HG02759 (cell line): Measurements from ENCODE around the gene RAB41.
"Not testable (repeated sequence)": the region's sequence is repeated elsewhere in the genome, so short reads cannot be mapped to it uniquely, and the experiment has no call there.

Source experiments
- ATAC-seq: cut with Tn5 transposase; IDR thresholded peaks from one replicate; pipeline ENCODE4 v1.9.1; 2021; ENCODE audit warnings: mild to moderate bottlenecking, moderate library complexity; ENCODE audit not compliant: unreplicated experiment

Gene RAB41

DNA sequence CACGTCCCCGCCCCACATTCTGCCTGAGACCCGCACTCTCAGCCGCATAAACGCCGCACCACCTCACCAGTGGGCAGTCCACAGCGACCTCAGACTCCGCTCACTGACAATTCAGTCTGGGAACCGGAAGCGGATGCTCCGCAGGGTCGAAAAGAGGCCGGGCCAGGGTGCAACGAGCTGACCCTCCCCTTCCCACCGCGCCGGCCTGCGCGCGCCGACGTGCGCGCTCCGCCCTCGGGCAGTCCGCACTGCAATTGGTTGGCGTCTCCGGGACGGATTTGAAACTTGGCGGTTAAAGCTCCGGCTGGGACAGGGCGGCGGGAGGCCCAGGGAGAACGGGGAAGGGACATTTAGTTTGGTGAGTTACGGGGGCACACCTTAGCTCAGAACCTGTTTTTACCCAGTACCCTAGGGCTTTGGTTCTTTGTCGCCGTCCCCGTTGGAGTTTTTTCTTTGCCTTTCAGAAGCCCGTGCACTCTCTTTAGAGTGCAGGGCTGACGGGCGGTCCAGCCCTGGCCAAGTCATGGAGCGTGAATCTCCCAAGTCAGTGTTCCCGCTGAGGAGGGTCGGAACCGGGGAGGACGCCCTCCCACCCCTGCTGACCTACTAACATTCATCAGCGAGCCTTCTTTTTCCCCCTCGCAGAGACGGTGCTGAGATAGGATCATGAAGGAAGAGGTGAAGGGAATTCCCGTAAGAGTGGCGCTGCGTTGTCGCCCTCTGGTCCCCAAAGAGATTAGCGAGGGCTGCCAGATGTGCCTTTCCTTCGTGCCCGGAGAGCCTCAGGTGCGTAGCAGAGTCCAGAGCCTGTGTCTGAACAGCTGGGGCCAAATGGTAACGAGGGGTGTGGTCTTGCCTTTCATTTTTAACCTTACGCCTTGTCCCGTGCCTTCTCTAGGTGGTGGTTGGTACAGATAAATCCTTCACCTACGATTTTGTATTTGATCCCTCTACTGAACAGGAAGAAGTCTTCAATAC lies 8.1 kb downstream of the RAB41 start, which contains the start of the genes KIF4A and PDZD11:
KIF4A (plus strand) TSS at position 312 of the 978 bp plus-strand sequence; CDS start at position 667, 355 bp downstream.
PDZD11 (minus strand) TSS at position 135 of the 978 bp plus-strand sequence. CDS start 586 bp downstream, outside the sequence.
- ATAC-seq = peak; percentile 97

DNA sequence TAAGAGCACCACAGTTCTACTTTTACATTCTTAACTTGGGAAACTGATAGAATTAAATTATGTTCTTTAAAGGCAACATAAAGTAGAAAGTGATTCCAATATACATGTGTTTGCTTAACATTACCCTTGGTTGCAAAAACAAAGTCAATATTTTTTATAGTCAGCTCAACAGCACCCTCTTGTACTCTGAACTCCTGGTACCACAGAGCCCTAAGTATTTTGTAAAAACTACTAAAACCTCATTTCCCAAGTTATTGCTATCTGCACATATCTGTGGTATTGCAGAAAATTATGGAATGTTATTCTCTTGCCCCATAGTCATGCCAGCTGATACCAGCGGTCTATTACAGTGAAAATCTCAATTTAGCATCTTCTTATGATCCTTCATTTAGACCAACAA lies 10.8 kb downstream of the RAB41 start:
- ATAC-seq = no peak

DNA sequence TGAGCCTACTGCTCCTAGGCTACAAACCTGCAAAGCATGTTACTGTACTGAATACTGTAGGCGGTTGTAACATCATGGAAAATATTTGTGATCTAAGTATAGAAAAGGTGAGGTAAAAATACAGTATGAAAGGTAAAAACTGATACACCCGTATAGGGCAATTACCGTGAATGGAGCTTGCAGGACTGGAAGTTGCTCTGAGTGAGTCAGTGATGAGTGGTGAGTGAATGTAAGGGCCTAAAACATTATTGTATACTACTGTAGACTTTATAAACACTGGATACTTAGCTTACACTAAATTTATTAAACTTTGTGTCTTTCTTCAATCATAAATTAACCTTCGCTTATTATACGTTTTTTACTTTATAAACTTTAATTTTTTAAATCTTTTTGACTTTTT lies 11.6 kb downstream of the RAB41 start:
- no peak for ATAC-seq

DNA sequence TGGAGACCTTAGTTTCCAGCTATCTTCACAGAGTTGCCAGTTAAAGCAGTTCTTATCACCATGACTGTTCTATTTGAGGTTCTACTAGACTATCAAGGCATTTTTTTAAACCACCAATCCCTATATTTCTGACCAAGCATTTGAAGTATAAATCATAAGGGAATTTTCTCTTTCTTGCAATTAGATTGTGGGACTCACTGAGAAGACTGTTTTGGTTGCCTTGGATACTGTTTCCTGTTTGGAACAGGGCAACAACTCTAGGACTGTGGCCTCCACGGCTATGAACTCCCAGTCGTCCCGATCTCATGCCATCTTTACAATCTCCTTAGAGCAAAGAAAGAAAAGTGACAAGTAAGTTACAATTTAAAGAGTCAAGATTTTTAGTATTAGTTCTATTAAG lies 19.7 kb downstream of the RAB41 start:
- no peak for ATAC-seq

DNA sequence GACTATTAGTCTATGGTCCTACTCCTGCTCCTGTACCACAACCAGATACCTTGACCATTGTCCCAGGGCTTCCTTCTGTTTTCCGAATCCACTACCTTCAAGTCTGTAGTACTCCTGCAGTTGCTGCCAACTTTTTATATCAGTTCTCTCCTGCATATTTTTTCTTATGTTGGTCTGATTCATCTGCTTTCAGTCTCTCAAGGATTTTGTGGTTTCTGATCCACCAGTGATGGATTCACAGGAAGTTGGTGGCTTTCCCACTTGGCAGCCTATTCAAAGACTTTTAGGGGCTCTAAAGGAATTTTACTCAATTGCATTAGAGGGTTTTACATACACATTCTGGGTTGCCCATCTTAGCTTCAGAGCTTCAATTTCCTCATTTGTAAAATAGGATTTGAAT lies 31.5 kb downstream of the RAB41 start:
- no peak for ATAC-seq

DNA sequence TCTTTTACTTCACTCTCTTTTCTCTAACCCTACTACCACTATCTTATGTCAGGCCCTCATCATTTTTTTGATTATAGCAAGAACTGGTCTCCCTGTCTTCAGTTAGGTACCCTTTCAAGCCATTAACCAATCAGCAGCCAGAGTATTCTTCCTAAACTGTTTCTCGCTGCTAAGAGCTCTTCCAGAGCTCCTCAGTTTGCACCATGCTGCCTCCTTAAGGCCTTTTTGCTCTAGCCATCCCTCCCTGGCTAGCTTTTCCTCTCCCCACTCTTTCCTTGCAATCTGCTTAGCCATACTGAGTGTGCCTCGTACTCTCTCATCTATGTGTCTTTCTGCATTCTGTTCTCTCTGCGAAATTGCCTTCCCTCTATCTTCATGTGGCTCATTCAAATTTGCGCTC lies 40.8 kb downstream of the RAB41 start:
- no peak for ATAC-seq

DNA sequence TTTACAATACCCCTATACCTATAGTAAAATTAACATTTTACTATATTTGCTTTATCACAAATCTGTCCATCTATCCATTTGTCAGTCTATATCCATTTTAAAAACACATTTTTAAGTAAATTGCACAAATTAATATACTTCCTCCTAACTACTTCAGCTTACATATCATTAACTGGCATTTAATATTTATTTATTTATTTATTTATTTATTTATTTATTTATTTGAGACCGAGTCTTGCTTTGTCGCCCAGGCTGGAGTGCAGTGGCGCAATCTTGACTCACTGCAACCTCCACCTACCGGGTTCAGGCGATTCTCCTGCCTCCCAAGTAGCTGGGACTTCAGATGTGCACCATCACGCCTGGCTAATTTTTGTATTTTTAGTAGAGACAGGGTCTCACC lies 41.7 kb downstream of the RAB41 start:
- ATAC-seq = not testable (repeated sequence)

DNA sequence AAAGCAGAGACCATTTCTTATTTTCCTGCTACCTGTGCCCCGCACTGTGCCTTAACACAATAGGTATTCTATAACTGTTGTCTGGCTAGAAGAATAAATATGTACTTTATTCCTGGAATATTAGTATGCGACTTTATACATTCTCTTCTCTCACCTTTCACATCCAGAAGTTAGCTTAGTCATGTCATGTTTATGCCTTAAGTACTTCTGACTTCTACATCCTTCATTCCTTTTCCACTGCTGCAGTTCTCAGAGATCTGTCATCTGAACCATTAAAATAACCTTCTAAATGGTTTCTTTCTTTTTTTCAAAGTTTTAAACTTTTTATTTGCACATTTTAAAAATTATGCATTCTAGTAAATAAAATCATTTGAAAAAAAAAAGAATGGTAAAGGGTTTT lies 42.4 kb downstream of the RAB41 start:
- ATAC-seq = no peak

DNA sequence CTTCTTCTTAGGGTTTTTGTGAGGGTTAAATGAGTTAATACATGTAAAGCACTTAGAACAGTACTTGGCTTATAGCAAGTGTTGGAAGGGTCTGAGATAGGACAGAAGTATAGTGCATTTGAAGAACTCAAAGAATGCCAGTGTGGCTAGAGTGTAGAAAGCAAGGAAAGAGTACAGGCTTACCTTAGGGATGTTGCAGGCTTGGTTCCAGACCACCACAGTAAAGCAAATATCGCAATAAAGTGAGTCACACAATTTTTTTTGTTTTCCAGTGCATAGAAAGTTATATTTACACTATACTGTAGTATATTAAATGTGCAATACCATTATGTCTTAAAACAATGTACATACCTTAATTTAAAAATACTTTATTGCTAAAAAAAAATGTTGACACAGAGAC lies 49.2 kb downstream of the RAB41 start:
- ATAC-seq = no peak

DNA sequence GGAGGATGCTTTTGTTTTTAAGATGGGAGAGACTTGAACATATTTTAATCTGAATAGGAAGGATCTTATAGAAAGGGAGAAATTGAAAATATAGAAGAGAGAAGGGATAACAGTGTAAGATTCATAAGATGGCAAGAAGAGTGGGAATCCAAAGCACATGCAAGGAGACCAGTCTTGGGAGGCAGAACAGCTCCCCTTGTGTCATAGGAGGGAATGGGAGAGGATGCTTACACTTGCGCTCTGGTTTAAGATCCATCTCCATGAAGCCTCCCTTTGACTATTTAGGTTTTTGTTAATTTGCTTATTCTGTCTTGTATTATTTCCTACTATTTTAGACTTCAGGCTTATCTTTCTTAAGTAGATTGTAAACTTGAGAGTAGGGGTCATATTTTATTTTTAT lies 50.6 kb downstream of the RAB41 start:
- no peak for ATAC-seq
